ENCODE results near the gene EML3.
"Not testable (repeated sequence)": the region's sequence is repeated elsewhere in the genome, so short reads cannot be mapped to it uniquely, and the experiment has no call there.

Gene EML3

GRCh38 chr11:62600367-62601121 is 12.0 kb downstream of the EML3 start:
- DNase-seq (ENCODE audit: low read depth): no peak

DNA sequence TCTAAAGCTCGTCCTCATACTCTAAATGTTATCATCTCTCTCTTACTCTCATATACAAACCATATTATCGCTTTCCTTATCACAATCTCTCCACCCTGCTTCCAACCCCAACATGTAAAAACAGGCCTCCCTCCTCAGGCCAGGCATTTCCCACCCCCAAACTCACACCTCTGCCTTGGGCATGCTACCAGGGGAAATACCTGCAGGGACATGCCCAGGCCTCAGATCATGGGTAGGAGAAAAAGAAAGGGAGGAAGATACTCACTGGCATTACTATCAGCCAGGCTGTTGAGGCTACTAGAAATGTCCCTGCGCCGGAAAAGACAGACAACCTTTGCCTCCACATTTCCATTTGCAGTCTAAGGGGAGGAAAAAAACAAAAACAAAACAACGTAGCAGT is 12.7 kb downstream of the EML3 start:
- DNase-seq (ENCODE audit: low read depth): no peak

DNA sequence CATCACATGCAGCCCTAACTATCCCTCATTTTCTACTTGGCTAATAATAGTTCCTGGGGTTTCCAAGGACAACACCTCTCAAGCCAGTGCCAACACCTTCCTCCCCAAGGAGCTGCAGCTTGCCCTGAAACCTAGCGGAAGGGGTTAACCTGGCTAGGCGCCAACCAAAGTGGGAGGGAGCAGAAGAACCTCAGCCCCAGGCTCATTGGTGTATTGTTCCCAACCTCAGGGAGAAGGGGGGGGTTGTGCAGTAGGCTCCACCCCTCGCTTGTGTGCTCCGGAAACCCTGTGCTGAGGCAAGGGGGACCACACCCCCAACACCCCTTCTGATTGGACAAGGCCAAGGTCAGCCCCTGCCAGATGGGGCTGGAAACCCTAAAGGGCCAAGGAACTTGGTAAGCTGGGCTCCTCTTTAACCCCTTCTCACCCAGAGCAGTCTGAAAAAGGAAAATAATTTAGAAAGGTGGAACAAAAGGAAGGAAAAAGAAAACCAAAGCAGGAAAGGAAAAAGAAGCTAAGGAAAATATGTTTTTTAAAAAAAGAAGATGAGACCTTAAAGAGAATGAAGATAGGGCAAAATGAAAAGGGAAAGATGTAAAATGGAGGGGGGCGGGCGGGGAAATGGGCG is 13.4 kb downstream of the EML3 start:
- peak; percentile 92 for DNase-seq (ENCODE audit: low read depth)

DNA sequence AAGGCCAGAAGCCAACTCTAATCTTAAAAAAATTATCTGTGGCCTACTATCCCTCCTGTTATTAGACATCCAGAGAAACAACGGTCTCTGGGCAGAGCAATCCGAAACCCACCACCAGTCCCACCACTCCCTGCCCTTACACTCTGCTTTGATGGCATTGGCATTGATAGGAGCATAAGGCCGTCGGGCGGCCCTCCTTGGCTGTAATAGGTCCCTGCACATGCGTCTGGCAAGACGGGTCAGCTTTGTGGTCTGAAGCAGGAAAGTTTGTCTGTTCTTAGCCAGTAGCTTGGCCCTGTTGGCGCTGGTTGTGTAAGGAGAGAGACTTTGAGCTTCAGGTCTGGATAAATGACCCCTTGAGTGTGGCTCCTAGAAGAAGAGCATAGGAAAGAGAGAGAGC is 17.5 kb downstream of the EML3 start:
- no peak for DNase-seq (ENCODE audit: low read depth)

GRCh38 chr11:62593434-62594044 is 19.0 kb downstream of the EML3 start:
- peak; percentile 62 for DNase-seq (ENCODE audit: low read depth)

DNA sequence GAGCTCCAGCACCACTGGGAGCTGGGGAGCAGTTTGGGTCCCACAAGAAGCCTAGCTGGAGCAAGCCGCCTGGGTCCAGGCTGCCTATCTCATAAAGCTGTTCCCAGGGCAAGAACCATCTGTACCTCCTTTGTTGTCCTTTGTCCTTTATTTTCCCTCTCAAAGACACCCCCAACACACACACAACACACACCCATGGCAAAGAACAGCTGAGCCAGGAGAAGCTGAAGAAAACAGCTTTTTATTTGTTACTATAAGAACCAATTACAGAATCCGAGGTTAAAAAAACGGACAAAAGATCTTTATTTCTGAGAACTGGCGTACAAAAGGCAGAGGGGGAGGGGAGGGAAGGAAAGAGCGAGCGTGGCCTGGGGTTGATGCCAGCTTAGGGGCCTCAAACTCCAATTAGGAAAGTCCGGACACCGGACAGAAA is 19.6 kb downstream of the EML3 start:
- no peak for DNase-seq (ENCODE audit: low read depth)

DNA sequence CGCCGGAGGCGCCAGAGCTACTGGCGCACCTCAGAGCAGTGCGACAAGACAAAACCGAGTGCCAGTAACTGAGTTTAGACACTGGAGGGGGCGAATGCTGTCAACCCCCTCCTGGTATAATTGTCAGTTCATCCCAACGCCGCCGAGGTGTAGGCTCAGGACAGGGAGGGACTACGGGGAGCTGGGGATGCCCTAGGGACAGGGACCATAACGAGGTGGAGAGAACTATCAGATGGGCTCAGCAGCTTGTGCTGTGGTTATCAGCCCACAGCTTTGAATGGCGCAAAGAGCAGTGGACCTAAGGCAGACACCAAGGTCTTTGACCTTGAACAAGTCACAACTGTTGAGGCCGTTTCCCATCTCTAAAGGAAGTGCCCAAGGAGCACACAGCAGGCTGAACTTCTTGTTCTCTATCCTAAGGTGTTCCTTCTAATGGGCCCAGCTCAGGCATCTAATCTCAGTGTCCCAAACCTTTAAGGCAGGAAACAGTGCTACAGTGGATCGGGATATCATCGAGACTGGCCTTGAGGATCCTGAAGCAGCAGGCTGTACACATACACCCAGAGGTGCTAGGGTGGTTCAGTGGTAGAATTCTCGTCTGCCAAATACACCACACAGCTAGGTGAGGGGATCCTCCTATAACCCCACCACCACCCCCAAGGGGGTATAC is 20.3 kb downstream of the EML3 start:
- DNase-seq (ENCODE audit: low read depth): no peak

DNA sequence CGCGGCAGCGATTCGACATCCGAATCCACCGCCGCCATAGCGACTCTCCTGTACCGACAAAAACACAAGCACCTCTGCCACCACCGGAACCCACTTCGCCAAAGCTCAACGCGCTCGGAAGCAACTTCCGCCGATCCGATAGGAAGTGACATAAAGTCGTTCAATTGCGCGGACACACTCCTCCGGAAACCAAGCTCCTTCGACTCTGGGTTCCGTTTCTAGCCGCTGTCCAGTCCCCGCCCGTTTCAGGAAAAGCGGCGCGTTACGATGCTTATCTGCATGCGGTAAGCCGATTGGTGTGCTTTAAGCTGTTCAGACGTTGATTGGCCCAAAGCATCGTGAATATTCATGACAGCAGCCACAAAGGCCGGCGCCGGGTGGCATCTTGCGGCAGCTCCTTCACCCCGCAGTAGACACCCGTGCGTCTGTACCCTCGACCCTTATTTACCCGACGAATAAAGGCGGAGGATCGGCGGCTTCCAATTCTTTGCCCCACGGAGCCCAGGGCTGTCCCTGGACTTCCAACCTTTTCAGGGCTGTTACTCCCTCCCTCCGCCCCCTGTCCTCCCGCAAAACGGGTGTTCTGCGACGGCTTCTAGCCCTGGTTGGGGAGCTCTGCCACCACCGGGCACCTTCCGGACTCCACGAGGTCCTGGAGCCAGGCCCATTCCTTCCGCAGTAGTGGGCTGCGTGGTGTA is 21.0 kb downstream of the EML3 start, which contains the start of gene TUT1:
TUT1 (minus strand) TSS at position 76 of the 698 bp plus-strand sequence; CDS start at position 38, 38 bp downstream.
- DNase-seq (ENCODE audit: low read depth): peak; percentile 90

GRCh38 chr11:62588966-62589637 is 23.5 kb downstream of the EML3 start:
- no peak for DNase-seq (ENCODE audit: low read depth)

- DNase-seq (ENCODE audit: low read depth): not testable (repeated sequence)
Measured at GRCh38 chr11:62585356-62585755, 27.2 kb downstream of the EML3 start.

- DNase-seq (ENCODE audit: low read depth): not testable (repeated sequence)
Measured at GRCh38 chr11:62581735-62582134, 30.8 kb downstream of the EML3 start.

DNA sequence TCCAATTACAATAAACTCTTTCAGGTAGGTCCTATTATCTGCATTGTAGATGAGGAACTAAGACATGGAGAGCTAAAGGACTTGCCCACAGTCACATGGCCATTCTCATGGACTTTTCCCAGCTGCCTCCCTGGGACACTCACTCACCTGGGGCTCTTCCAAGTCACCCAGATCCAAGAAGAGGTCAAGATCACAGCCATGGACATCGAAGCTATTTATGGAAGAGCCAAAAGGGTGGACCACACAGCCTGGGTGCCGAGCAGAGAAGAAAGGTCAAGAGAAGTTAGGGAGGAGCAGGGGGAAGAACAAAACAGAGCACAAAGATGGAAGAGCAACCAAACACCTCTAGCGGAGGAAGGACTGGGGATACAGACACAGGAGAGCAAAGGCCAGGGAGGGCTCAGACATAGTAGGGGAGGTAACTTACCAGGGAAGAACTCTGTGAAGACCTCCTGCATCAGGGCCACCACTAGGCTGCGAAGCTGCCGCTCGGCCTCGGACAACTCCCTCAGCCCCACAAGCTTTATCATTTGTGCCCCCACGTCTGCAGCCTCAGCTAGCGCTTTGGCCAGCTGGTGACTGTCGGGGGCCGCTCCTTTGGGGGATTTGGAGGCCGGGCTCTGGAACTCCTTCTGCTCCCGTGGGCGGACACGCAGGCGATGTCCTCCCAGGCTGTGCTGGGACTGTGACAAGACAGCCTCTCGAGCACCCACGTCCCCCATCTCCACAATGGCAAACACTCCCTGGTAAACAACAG is 31.4 kb downstream of the EML3 start:
- no peak for DNase-seq (ENCODE audit: low read depth)

DNA sequence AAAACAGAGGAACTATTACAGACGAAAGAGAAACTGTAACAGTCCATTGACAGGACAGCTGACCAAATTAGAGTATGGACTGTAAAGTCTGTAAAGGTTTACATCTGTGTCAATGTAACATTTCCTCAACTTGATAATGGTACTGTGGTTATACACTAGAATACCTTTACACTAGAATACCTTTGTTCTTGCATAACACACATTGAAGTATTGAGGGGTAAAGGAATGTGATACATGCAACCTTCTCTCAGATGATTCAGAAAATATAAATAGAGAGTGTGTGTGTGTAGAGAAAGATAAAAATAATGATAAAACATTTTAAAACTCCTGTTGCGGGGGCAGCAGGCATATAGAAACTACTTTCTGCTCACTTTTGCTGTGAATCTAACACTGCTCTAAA is 33.3 kb downstream of the EML3 start:
- no peak for DNase-seq (ENCODE audit: low read depth)

DNA sequence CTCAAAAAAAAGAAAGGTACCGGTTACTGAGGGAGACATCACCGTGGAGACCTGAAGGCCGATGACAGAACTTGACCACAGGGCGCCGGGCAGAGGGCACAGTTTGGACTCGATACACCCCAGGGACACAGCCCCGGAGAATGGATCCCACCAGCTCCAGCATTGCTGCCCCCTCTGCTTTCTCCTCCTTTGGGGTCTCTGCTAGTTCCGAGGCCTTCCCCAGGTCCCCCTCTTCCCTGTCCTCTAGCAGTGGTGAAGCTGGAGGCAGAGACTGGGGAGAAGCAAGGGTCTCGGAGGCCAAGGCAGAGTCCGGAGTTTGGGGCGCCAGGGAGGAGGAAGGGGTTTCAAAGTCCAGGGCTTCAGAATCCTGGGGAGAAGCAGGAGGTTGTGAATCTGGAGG is 34.0 kb downstream of the EML3 start:
- DNase-seq (ENCODE audit: low read depth): no peak

- no peak for DNase-seq (ENCODE audit: low read depth)
Measured at GRCh38 chr11:62577046-62577714, 35.4 kb downstream of the EML3 start.

GRCh38 chr11:62575837-62576236 is 36.7 kb downstream of the EML3 start:
- no peak for DNase-seq (ENCODE audit: low read depth)

DNA sequence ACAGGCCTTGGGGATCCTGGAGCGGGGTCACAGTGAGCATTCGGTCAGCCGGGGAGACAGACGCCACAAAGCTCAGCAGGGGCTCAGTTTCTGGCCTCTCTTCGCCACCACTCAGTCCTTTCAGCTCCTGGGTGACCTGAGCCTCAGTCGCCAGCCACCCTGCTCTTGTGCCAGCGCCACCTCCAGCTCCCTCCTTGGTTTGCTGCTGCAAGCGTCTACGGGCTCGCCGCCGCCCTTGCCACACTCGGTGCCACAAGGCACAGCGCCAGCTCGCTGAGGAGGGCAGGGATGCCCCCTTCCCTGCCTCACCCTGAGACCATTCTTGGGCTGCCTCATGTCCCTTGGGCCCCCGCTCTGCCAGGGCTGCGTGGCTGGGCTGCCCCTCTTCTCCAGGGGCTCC is 37.4 kb downstream of the EML3 start:
- no peak for DNase-seq (ENCODE audit: low read depth)

- DNase-seq (ENCODE audit: low read depth): no peak
Measured at GRCh38 chr11:62574363-62575071, 38.1 kb downstream of the EML3 start.

GRCh38 chr11:62573592-62574362 is 38.8 kb downstream of the EML3 start, which contains the start of gene EEF1G:
Gene EEF1G (minus strand): TSS chr11:62573891. CDS start chr11:62573842, 49 bp downstream.
- peak; percentile 94 for DNase-seq (ENCODE audit: low read depth)

All from stimulated activated CD8-positive, alpha-beta memory T cell treated with anti-CD3 and anti-CD28 coated beads, Interleukin-4, amount 100 ng/mL, for 24 hours (primary cell).